ENCODE data around the gene TLCD1.

DNA sequence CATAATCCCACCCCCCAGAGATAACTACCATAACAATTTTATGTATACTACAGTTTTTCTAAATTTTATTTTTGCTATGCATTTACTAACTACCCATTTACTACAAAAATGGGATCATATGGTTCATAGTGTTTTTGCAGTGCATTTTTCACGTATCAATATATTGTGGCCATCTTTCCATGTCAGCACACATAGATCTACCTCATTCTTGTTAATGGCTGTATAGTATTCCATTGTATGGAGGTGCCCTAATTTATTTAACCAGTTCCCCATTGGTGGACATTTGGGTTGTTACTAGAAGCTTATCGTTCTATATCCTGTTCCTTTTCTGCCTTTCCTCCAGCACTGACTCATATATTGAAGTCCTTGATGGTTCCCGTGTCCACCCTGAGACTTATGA, 37.0 kb downstream of the TLCD1 start:
- TF ChIP-seq POLR2A (IDR thresholded peaks at IDR 0.05): no peak
- TF ChIP-seq, protein P1, sequence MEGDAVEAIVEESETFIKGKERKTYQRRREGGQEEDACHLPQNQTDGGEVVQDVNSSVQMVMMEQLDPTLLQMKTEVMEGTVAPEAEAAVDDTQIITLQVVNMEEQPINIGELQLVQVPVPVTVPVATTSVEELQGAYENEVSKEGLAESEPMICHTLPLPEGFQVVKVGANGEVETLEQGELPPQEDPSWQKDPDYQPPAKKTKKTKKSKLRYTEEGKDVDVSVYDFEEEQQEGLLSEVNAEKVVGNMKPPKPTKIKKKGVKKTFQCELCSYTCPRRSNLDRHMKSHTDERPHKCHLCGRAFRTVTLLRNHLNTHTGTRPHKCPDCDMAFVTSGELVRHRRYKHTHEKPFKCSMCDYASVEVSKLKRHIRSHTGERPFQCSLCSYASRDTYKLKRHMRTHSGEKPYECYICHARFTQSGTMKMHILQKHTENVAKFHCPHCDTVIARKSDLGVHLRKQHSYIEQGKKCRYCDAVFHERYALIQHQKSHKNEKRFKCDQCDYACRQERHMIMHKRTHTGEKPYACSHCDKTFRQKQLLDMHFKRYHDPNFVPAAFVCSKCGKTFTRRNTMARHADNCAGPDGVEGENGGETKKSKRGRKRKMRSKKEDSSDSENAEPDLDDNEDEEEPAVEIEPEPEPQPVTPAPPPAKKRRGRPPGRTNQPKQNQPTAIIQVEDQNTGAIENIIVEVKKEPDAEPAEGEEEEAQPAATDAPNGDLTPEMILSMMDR (IDR thresholded peaks at IDR 0.05 in 4 of 5, conservative IDR thresholded peaks at IDR 0.05 in 1 of 5): no peak

Data from gastrocnemius medialis (tissue), 4 donors.